PFSK-1 (cell line): Measurements from ENCODE around the gene KLHL25.

Source experiments
- FOXP2 ChIP-seq: optimal IDR thresholded peaks from 2 replicates; pipeline ENCODE3; 2011; ENCODE audit warnings: borderline replicate concordance, control low read depth, inconsistent platforms; ENCODE audit not compliant: insufficient read depth; ENCODE audit errors: extremely low read length, extremely low read depth
- POLR2AphosphoS5 ChIP-seq: IDR thresholded peaks from 2 replicates; pipeline ENCODE4 v1.6.1; 2012; ENCODE audit warnings: low read depth, mild to moderate bottlenecking, control low read depth, low read length, moderate library complexity
- SIN3A ChIP-seq: IDR thresholded peaks from 2 replicates; pipeline ENCODE4 v1.6.1; 2012; ENCODE audit warnings: mild to moderate bottlenecking, low read length, moderate library complexity, borderline replicate concordance; ENCODE audit not compliant: insufficient read depth
- TAF1 ChIP-seq: IDR thresholded peaks from 2 replicates; pipeline ENCODE4 v1.6.1; 2012; ENCODE audit warnings: low read length, control low read depth, borderline replicate concordance; ENCODE audit not compliant: insufficient read depth
- TF ChIP-seq, protein P1 (sequence below), 2 experiments: IDR thresholded peaks; 2 replicates each; pipeline versions ENCODE4 v1.6.1 to v1.8.0; 2011 to 2012; ENCODE audit warnings: low read depth in 2 of 2, low read length in 2 of 2, control low read depth in 1 of 2, inconsistent platforms in 1 of 2, mild to moderate bottlenecking in 1 of 2, moderate library complexity in 1 of 2; ENCODE audit not compliant: insufficient read depth in 1 of 2

Gene KLHL25

DNA sequence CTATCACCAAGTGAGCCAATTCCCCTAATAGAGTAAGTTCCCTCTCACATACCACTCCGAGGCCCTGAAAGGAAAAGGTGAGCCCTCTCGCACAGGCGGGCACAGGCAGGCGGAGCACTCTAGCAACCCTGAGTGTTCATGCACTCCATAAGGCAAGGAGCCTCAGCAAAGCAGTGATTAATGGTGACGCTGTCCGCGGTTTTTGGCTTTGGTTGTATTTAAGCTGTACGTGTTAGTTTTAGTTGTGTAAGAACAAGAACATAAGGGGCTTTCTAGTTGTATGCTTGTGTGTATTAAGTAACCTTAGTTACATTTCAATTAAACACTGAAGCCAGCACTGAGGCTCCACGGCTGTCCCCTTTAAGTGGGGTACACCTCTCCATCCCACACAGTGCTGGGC, 33.1 kb downstream of the KLHL25 start:
- TF ChIP-seq SIN3A = no peak
- TF ChIP-seq, protein P1, sequence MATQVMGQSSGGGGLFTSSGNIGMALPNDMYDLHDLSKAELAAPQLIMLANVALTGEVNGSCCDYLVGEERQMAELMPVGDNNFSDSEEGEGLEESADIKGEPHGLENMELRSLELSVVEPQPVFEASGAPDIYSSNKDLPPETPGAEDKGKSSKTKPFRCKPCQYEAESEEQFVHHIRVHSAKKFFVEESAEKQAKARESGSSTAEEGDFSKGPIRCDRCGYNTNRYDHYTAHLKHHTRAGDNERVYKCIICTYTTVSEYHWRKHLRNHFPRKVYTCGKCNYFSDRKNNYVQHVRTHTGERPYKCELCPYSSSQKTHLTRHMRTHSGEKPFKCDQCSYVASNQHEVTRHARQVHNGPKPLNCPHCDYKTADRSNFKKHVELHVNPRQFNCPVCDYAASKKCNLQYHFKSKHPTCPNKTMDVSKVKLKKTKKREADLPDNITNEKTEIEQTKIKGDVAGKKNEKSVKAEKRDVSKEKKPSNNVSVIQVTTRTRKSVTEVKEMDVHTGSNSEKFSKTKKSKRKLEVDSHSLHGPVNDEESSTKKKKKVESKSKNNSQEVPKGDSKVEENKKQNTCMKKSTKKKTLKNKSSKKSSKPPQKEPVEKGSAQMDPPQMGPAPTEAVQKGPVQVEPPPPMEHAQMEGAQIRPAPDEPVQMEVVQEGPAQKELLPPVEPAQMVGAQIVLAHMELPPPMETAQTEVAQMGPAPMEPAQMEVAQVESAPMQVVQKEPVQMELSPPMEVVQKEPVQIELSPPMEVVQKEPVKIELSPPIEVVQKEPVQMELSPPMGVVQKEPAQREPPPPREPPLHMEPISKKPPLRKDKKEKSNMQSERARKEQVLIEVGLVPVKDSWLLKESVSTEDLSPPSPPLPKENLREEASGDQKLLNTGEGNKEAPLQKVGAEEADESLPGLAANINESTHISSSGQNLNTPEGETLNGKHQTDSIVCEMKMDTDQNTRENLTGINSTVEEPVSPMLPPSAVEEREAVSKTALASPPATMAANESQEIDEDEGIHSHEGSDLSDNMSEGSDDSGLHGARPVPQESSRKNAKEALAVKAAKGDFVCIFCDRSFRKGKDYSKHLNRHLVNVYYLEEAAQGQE (IDR thresholded peaks at IDR 0.05; ENCODE audit: insufficient read depth in 1 of 2, low read depth in 2 of 2, low read length in 2 of 2) = no peak
- no peak for TF ChIP-seq FOXP2
- no peak for TF ChIP-seq TAF1
- TF ChIP-seq POLR2AphosphoS5 = no peak

GRCh38 chr15:85760531-85761371, 34.0 kb downstream of the KLHL25 start:
- no peak for TF ChIP-seq TAF1
- TF ChIP-seq POLR2AphosphoS5 = no peak
- TF ChIP-seq, protein P1 (IDR thresholded peaks at IDR 0.05; ENCODE audit: insufficient read depth in 1 of 2, low read depth in 2 of 2, low read length in 2 of 2) = no peak
- no peak for TF ChIP-seq FOXP2
- no peak for TF ChIP-seq SIN3A

DNA sequence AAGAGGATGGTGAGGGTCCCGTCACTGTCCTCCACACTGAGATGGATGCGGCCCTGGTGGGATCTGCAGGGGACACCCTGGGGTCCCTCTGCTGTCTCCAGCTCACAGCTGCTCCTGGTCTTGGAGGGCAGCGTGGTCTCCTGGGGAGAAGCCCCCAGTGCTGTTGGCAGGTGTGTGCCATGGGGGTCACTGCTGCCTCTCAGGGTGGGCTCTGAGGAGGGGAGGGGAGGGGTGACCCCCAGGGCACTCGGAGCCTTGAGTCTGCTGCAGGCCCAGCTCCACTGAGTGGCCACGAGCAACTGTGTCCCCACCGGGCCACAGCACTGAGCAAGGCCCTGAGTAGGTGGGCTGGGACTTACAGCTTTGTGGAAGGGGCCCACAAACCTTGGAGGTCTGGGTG, 34.7 kb downstream of the KLHL25 start:
- TF ChIP-seq TAF1 (no peak), FOXP2 (no peak), SIN3A (no peak), POLR2AphosphoS5 (no peak)
- TF ChIP-seq, protein P1 (IDR thresholded peaks at IDR 0.05; ENCODE audit: insufficient read depth in 1 of 2, low read depth in 2 of 2, low read length in 2 of 2) = no peak

- TF ChIP-seq TAF1 (no peak), FOXP2 (no peak), POLR2AphosphoS5 (no peak), SIN3A (no peak)
- TF ChIP-seq, protein P1 (IDR thresholded peaks at IDR 0.05; ENCODE audit: insufficient read depth in 1 of 2, low read depth in 2 of 2, low read length in 2 of 2) = no peak
Measured at GRCh38 chr15:85759376-85759775, 35.3 kb downstream of the KLHL25 start.
